Esophagus muscularis mucosa (tissue), 4 donors: ENCODE results near the gene PPAT. TPM values are rescaled to one million over a fixed set of nuclear protein-coding genes. Genes with fewer than 3 reads are reported as not detected.

Experiments
- DNase-seq: peaks from one replicate; pipeline ENCODE4 v3.0.0-alpha.2; 2017; ENCODE audit errors: extremely low spot score
- H3K27ac ChIP-seq, 4 donors: fragments of 200-600 bp; sonication (generic); replicated peaks in 1 of 4; 1 replicate in 3 of 4; 2 replicates in 1 of 4; pipeline ENCODE4 v1.5.1; 2016 to 2019; ENCODE audit warnings: mild to moderate bottlenecking in 1 of 4
- H3K27me3 ChIP-seq, 4 donors: fragments of 200-600 bp; sonication (generic); one replicate each; pipeline versions ENCODE4 v1.5.1 to v1.6.0; 2016 to 2019
- H3K36me3 ChIP-seq, 4 donors: fragments of 200-600 bp; sonication (generic); one replicate each; pipeline ENCODE4 v1.5.1; 2016 to 2019
- H3K4me1 ChIP-seq, 4 donors: fragments of 200-600 bp; sonication (generic); one replicate each; pipeline ENCODE4 v1.5.1; 2016 to 2019
- H3K4me3 ChIP-seq, 4 donors: fragments of 200-600 bp; sonication (generic); 1 replicate in 2 of 4; 2 replicates in 2 of 4; pipeline ENCODE4 v1.5.1; 2016 to 2019; ENCODE audit warnings: mild to moderate bottlenecking in 4 of 4, moderate library complexity in 1 of 4
- H3K9me3 ChIP-seq, 4 donors: fragments of 200-600 bp; sonication (generic); 1 replicate in 3 of 4; 2 replicates in 1 of 4; pipeline ENCODE4 v1.5.1; 2016 to 2019
- CTCF ChIP-seq, 3 experiments: fragments of 200-600 bp in 2 of 3; fragments of 450-650 bp in 1 of 3; sonication (generic) in 2 of 3; IDR thresholded peaks; one replicate each; pipeline ENCODE4 v1.5.1; 2017 to 2019; ENCODE audit warnings: antibody characterized with exemption in 3 of 3, mild to moderate bottlenecking in 2 of 3, moderate library complexity in 1 of 3
- EP300 ChIP-seq: sonication (generic); formaldehyde crosslinking; IDR thresholded peaks from one replicate; pipeline ENCODE4 v1.6.1; 2017; ENCODE audit warnings: antibody characterized with exemption
- POLR2A ChIP-seq: fragments of 450-650 bp; IDR thresholded peaks from one replicate; pipeline ENCODE4 v1.6.1; 2017; ENCODE audit warnings: antibody characterized with exemption, moderate library complexity, mild to moderate bottlenecking, low read depth
- POLR2AphosphoS5 ChIP-seq, 2 donors: sonication (generic); formaldehyde crosslinking; IDR thresholded peaks; one replicate each; pipeline ENCODE4 v1.6.1; 2017; ENCODE audit warnings: antibody characterized with exemption in 2 of 2
- WGBS: methylation state at CpG from one replicate; pipeline ENCODE4 v1.1.5; 2018; 5-methylcytosine and 5-hydroxymethylcytosine counted together
- intact Hi-C: fragments of 100-400 bp; cut with DNase I; formaldehyde crosslinking; loops from one replicate; pipeline ENCODE4 v1.15.1; 2023
- total RNA-seq, 4 donors: library from RNA; depleted of rRNA; stranded (reverse); fragments of >200 nt; gene quantifications; one replicate each; pipeline versions ENCODE4 v1.1.0 to v1.2.1, GENCODE V29; 2016

Gene PPAT
- total RNA-seq, 4 donors from 2014 or later = 1.7 to 5.1 (median 3.0) TPM

GRCh38 chr4:56391270-56391669 is 44.1 kb downstream of the PPAT start:
- WGBS = 97% methylated on average over 8 of the region's 8 CpGs
- Histone ChIP-seq H3K9me3 (no peaks in the 10 kb centered on the region), H3K4me1 (peaks cover 14 to 19% (median 16%) of the 10 kb centered on the region in 4 donors), H3K27me3 (no peaks in the 10 kb centered on the region), H3K36me3 (peaks cover 0 to 5% (median 1%) of the 10 kb centered on the region in 4 donors), H3K4me3 (no peak overlapping the region), H3K27ac (no peak overlapping the region)
- intact Hi-C loops = no loop called here
- DNase-seq = no peak
- no peak for TF ChIP-seq POLR2AphosphoS5 (IDR thresholded peaks at IDR 0.05)
- TF ChIP-seq POLR2A = no peak
- TF ChIP-seq CTCF (IDR thresholded peaks at IDR 0.05) = no peak
- no peak for TF ChIP-seq EP300

GRCh38 chr4:56389558-56389957 is 45.9 kb downstream of the PPAT start:
- TF ChIP-seq CTCF (IDR thresholded peaks at IDR 0.05) = no peak
- WGBS = 58% methylated on average over 1 of the region's 1 CpG
- H3K4me3 ChIP-seq = no peak overlapping the region
- H3K9me3 ChIP-seq = no peaks in the 10 kb centered on the region
- no peaks in the 10 kb centered on the region for H3K36me3 ChIP-seq
- H3K27ac ChIP-seq = no peak overlapping the region
- intact Hi-C loops = loop anchor here (5.0 kb wide), 1 partner anchor 48 kb away; the partner anchor contains the start of genes PAICS and PPAT
- no peak for DNase-seq
- H3K4me1 ChIP-seq = peaks cover 18 to 32% (median 26%) of the 10 kb centered on the region in 4 donors
- no peaks in the 10 kb centered on the region for H3K27me3 ChIP-seq

- intact Hi-C loops = loop anchor here (5.0 kb wide), 1 partner anchor 49 kb away; the partner anchor contains the start of genes PAICS and PPAT
- H3K27me3 ChIP-seq = no peaks in the 10 kb centered on the region
- peak overlapping the region; percentile 89 to 96 (median 92) for H3K27ac ChIP-seq
- no peak for DNase-seq
- H3K4me1 ChIP-seq = peaks cover 18 to 35% (median 26%) of the 10 kb centered on the region in 4 donors
- 19% methylated on average over 6 of the region's 6 CpGs for WGBS
- peak overlapping the region; percentile 73 to 78 (median 76) for H3K4me3 ChIP-seq
- TF ChIP-seq POLR2AphosphoS5 (IDR thresholded peaks at IDR 0.05) = no peak
- TF ChIP-seq CTCF (IDR thresholded peaks at IDR 0.05) = no peak
- TF ChIP-seq EP300 = no peak
- TF ChIP-seq POLR2A = no peak
- no peaks in the 10 kb centered on the region for H3K9me3 ChIP-seq
- no peaks in the 10 kb centered on the region for H3K36me3 ChIP-seq
Measured at GRCh38 chr4:56388306-56388705, 47.1 kb downstream of the PPAT start.

- Histone ChIP-seq H3K9me3 (no peaks in the 10 kb centered on the region), H3K36me3 (peaks cover 0 to 5% (median under 1%) of the 10 kb centered on the region in 4 donors), H3K27ac (peak within 1 kb of the TSS; percentile 89 to 96 (median 92)), H3K4me1 (peaks cover 18 to 35% (median 26%) of the 10 kb centered on the region in 4 donors), H3K4me3 (peak within 1 kb of the TSS; percentile 73 to 78 (median 76)), H3K27me3 (no peaks in the 10 kb centered on the region)
- WGBS = 0% methylated on average over 26 of the region's 57 CpGs
- TF ChIP-seq CTCF (IDR thresholded peaks at IDR 0.05) = no peak
- peak; percentile 70 for TF ChIP-seq POLR2A
- TF ChIP-seq POLR2AphosphoS5 (IDR thresholded peaks at IDR 0.05) = peak; percentile 94 to 97
- no peak for TF ChIP-seq EP300
- intact Hi-C loops = loop anchor here (5.0 kb wide), 1 partner anchor 50 kb away; the partner anchor contains the start of genes PAICS and PPAT
- peak; percentile 97 for DNase-seq
Measured at GRCh38 chr4:56387023-56388001, 48.1 kb downstream of the PPAT start, which contains the start of gene AASDH. Gene AASDH, minus strand, starts transcription at chr4:56387491. Its CDS starts 3,192 bp downstream, at chr4:56384299.
